HG02571 (cell line): Measurements from ENCODE around the gene CELF5.
"Not testable (repeated sequence)": the region's sequence is repeated elsewhere in the genome, so short reads cannot be mapped to it uniquely, and the experiment has no call there.

Source experiments
- ATAC-seq: cut with Tn5 transposase; IDR thresholded peaks from one replicate; pipeline ENCODE4 v1.9.1; 2021; ENCODE audit warnings: mild to moderate bottlenecking, moderate library complexity; ENCODE audit not compliant: unreplicated experiment

The CELF5 gene

DNA sequence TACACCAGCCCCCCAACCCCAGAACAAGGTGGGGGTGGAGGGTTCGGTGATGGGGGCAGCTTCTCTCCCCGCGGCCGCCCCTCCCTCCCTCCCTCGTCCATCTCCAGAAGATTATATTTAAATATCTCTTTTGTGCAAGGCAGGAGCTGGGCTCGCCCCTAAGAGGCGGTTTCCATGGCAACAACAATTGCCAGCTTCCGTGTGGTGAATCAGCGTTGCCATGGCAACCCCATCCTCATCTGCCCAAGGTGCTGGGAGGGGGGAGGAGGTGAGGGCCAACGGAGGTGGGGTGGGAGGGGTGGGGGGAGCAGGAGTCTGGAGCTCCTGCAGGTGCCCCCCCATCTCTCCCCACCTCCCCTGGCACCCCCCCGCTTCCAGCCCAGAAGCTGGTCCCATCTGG lies 46.4 kb downstream of the CELF5 start:
- ATAC-seq = no peak

DNA sequence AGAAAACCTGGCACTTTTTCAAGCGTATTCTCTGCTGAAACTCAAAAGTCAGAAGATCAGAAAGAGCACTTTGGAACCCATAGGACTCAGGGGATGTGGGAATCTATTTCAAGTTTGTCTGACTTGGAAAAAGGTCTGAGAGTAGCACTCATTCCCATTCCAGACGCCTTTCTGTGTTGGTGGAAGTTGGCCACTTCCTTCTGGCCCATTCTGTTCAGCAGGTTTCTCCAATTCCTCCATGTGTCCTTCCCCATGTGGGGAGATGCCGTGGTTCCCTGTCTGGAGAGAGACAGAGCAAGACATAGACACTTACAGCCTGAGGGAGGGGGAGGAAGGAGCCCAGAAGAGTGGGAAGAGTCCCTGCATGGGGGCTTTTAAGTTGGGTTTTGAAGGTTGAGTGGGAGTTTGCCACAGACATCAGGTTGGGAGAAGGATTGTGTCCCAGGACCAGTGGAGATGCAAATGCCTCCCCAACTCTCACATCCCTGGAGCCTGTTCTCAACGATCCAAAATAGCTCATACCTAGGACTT lies 48.0 kb downstream of the CELF5 start:
- no peak for ATAC-seq

DNA sequence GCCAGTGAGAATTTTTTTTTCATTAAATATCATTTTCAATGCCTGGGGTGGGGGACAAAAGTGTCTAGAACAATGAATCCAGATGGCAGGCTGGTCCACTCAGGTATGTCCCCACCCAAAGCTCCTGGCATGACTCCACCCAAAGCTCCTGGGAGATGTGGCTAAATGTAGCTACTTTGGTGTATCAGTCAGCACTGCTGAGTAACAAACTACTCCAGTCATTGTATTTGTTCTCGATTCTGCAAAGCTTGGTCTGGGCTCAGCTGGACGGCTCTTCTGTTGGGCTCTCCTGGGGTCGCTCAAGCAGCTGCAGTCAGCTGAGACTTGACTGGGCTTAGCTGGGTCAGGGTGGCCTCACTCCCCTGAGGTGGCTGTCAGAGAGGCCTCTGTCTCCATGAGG lies 48.5 kb downstream of the CELF5 start:
- ATAC-seq = no peak

DNA sequence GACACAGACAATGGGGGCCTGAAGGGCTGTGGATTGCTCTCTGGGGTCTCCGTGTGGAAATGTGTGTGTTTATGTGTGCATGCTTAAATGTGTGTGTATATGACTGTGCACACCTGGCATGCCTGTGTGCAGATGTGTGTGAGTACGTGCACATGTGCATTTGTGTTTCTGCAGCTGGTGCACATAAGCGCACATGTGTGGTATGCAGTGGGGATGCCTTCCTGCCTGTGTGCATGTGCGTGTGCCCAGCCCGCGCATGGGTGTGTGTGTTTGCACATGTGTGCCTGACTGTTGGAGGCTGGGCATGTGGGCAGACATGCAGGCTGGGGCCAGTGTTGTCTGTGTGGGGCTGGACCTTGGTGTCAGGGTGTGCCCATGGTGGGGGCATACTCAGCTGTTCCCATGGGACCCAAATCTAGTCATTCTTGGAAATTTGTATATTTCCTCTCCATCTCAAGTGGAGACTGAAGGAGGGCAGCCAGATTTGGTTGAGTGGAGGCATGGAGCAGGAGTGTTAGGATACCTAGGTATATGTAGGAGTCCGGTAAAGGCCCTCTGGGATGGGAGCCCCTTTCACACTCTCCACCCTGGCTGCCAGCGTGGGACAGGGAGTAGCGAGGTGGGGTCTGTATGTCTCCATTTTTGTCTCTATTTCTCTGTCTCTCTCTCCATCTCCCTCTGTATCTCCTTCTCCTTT lies 49.9 kb downstream of the CELF5 start:
- ATAC-seq = no peak

DNA sequence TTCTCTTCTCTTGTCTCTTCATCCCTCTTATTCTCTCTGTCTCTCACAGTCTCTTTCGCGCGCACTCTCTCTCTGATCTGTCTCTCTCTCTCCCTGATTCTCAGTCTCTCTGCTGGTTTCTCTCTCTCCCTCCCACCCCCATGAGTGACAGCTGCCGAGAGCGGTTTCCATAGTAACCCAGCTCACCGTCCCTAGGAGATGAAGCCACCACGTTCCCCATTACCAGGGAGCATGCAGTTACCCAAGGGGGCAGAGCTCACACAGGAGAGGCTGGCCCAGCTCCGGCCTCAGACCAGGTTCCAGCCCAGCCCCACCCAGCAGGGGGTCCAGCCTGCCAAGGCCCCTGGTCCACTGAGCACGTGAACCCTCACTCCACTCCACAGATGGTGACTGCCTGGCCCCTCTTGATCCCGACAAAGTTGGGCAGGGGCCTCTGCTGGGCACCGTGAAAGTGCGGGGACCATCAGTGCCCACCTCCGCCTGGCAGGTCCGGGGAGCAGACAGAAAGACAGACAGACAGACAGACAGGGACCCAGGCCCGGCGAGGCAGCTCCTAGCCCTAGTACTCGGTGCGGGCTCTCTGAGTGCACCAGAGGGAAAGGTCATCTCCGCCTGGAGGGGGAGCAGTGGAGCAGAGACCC lies 50.6 kb downstream of the CELF5 start:
- no peak for ATAC-seq

DNA sequence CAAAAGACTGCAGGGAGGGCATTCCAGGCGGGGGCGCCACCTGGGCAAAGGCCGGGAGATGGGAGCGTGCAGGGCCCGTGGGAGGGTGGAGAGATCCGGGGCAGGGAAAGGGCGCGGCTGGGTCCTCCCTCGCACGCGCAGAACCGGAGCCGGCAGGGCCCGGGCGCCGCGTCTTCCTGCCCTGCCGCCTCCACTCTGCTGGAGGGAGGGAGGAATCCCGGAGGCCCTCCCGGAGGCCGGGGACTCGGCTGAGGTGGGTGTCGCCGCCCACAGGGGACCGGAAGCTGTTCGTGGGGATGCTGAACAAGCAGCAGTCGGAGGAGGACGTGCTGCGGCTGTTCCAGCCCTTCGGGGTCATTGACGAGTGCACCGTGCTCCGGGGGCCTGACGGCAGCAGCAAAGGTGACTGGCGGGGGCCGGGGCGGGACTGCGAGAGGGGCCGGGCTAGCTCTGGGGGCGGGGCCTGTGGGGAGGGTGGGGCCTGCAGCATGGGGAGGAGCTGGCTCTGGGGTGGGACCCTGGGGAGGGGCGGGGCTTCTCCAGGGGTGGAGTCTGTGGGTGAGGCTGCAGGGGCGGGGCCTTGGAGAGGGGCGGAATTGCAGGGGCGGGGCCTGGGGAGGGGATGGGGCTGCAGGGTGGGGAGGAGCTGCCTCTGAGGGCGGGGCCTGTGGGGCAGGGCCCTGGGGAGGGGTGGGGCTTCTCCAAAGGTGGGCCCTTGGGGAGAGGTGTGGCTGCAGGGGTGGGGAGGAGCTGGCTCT lies 51.3 kb downstream of the CELF5 start:
- ATAC-seq = no peak

DNA sequence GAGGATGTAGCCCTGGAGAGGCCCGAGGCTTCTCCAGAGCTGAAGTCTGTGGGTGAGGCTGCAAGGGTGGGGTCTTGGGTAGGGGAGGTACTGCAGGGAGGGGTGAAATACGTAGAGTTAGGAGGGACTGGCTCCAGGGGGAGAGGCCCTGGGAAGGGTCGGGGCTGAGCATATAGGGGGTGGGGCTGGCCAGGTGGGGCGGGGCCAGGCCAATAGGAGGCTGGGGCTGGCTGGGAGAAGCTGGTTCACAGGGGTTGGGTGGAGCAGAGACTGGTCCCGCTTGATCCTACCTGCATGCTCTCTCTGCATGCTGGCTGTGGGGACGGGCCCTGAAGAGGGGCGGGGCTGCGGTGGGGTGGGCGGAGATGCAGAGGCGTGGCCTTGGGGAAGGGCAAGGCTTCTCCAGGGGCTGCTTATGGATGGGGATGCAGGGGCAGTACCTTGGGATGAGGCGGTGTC lies 51.9 kb downstream of the CELF5 start:
- no peak for ATAC-seq

DNA sequence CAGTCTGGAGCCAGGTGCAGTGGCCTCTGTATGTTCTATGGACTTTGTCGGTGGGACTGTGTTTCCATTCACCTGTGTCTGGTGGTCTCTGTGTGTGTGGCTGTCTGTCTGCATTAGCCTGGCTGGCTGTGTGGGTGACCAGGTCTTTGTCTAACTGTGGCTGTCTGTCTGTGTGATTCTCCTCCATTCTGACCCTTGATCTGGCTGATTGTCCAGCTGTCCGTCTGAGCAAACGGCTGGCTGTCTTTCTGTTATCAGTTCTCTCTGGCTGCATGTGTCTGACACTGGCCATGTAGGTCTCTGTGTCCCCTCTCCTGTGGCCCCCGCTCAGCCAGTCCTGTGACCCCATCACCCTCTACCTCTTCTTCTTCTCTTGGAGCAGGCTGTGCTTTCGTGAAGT lies 53.2 kb downstream of the CELF5 start:
- no peak for ATAC-seq

DNA sequence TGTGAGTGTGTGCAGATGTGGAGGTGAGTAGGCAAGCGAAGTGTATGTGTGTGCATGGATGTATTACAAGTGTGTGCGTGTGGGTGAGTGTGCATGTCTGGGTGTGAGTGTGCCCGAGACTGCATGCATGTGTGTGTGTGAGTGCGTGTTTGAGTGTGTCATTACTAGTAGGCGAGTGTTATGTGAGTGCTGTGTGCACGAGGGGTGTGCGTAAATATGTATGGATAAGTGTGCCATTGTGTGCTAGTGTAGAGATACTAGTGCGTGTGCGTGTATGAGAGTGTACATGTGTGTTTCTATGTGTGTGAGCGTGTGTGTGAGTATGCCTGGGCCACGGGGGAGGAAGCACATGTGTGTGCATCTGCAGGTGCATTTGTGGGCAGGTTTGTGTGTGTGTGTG lies 53.8 kb downstream of the CELF5 start:
- ATAC-seq = no peak

DNA sequence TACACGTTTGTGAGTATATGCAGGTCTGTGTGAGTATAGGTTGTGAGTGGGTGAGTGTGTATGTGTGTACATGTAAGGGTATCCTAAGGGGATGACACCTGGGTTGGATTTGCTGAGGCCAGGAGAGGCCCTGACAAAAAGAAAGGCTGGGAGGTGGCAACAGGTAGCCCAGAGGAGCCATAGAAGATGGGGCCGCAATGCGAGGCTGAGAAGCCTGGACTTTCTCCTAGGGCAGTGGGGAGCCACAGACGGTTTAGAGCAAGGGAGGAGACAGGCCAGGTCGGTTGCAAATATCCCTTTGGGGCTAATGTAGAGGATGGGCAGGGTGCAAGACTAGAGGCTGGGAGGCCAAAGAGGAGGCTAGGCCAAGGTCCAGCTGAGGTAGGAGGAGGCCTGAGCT lies 54.3 kb downstream of the CELF5 start:
- ATAC-seq = no peak

DNA sequence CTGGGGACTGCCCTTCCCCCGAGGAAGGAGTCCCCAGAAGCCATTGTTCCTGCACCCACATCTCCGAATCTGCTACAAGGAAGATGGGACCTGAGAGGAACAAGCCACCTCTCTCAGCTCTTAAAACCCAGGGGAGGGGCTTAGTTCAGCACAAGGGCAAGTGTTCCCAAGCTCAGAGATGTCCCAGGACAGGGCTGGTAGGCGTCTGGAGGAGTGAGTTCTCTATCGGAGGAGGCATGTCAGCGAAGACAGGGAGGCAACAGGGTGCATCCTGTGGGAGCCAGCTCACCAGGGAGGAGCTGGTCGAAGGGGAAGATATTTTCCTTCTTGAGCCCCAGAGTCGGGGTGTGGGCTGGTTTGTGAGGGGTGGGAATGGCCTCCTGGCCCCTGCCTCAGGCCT lies 54.8 kb downstream of the CELF5 start:
- no peak for ATAC-seq

DNA sequence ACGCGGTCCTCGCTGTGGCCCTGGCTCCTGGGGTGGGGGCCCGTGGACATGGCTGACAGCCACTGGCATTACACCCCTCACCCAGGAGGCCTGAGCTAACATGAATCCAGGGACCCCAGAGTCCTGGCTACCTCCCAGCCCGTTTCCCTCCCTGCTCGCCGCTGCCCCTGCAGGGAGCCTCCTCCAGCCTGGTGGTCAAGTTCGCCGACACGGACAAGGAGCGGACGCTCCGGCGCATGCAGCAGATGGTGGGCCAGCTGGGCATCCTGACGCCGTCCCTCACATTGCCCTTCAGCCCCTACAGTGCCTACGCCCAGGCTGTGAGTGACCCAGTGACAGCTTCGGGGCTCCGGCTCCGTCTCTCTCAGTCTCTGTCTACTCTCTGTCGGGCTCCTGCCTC lies 56.6 kb downstream of the CELF5 start:
- no peak for ATAC-seq

DNA sequence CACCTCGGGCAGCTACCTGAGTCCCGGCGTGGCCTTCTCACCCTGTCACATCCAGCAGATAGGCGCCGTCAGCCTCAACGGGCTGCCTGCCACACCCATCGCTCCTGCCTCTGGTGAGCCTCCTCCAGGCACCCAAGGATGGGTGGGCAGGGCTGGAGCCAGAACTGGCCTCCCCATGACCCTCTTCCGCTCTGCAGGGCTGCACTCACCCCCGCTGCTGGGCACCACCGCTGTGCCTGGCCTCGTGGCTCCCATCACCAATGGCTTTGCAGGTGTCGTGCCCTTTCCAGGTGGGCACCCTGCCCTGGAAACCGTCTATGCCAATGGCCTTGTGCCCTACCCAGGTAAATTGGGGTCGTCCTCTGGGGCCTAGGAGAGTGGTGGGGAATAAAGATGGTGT lies 57.7 kb downstream of the CELF5 start:
- no peak for ATAC-seq

DNA sequence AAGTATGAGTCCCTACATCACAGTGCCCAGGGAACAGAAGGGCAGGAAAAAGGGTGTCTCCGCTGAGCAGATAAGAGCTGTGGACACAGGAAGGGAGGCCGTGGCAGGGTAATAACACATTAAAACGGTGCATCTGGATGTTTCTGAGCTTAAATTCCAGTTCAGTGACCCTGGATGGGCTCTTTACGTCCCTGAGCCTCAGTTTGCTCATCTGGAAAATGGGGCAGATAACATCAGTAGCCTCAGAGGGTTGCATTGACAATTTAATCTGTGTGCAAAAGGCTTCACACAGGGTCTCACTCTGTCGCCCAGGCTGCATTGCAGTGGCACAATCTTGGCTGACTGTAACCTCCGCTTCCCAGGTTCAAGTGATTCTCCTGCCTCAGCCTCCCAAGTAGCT lies 58.1 kb downstream of the CELF5 start:
- ATAC-seq = no peak

DNA sequence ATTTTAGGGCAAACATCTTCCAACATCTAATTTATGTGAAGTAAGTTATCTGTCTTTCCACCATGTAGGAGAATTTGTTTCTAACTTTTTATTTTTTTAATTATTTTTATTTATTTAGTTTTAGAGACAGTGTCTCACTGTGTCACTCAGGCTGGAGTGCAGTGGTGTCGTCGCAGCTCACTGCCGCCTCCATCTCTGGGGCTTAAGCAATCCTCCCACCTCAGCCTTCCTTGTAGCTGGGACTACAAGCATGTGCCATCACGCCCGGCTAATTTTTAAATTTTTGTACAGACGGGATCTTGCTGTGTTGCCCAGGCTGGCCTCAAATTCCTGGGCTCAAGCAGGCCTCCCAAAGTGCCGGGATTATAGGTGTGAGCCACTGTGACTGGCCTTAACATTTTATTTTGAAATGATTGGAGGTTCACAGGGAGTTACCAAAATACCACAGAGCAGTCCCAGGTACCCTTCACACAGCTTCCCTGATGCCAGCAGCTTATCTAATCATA lies 58.8 kb downstream of the CELF5 start:
- ATAC-seq = no peak

DNA sequence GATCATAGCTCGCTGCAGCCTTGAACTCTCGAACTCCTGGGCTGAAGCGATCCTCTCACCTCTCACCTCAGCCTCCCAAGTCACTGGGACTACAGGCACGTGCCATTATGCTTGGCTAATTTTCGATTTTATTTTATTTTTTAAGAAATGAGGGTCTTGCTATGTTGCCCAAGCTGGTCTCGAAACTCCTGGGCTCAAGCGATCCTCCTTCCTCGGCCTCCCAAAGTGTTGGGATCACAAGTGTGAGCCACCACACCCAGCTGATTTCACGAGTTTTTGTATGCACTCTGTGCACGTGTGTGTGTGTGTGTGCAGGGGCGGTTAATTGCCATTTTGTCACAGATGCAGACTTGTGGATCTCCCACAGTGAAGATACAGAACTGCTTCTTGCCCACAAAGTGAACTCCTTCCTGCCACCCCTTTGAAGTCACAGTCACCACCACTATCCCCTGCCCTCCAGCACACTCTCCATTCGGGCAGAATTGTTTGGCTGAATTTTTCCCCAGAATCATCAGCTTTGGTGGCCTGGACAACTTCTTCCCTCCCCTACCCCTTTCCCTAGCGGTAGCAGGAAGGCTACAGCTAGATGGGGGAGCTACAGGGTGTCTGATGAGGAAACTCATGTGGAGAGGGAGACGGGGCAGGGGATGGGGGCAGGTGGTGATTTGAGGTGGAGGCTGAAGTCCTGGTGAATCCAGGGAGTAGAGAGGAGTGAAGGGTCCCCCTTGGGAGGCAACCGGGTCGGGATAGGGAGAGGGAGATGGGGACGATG lies 59.6 kb downstream of the CELF5 start:
- no peak for ATAC-seq

DNA sequence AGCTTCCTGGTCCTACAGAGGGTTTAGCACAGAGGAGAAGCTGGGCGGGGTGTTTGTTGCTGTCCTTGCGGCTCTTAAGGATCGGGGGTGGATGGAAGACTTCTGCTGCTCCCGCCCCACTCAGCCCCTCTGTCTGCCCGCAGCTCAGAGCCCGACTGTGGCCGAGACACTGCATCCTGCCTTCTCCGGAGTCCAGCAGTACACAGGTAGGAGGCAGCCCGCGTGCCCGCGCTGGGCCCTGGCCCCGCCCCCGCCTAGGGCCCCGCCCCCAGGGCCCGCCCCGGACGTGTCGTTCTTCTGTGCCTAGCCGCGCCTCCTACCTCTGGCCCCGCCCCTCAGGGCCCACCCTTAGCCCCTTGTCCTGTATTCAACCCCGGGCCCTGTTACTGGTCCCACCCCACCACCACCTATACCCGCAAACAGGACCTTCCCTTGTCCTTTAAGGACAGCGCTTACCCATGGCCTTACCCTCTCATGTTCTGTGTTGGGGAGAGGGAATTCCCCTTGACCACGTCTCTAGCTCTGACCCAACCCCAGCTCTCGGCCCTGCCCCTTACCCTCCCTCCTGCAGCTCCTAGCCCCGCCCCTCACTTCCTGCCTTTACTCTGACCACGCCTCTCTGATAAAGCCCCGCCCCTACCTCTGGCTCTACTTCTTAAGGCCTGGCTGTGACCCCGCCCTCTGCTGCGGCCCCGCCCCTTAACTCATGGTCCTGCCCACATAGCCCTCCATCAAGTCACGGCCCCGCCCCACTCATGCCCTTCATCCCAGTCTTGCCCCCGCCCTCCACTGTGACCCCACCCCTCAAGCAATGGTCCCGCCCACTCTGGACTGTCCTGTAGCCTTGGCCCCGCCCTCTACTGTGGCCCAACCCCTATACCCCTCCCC lies 60.5 kb downstream of the CELF5 start:
- ATAC-seq = no peak

DNA sequence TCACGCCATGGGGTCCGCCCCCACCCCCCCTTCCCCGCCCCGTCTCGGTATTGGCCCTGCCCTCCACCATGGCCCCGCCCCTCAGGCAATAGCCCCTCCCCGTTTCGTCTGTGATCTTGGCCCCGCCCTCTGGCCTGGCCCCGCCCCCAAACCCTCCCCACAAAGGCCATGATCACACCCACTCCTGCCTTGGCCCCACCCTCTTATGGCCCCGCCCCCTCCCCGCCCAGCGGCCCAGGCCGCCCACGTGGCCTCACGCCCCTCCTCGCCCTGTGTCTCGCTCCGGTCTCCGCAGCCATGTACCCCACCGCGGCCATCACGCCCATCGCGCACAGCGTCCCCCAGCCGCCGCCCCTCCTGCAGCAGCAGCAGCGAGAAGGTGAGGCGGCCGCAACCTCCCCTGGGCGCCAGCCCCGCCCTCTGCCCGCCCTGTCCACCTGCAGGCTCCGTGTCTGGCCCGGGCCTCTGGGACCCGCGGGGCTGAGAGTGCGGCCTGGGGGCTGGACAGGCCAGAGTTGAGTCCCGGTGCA lies 61.3 kb downstream of the CELF5 start:
- no peak for ATAC-seq

DNA sequence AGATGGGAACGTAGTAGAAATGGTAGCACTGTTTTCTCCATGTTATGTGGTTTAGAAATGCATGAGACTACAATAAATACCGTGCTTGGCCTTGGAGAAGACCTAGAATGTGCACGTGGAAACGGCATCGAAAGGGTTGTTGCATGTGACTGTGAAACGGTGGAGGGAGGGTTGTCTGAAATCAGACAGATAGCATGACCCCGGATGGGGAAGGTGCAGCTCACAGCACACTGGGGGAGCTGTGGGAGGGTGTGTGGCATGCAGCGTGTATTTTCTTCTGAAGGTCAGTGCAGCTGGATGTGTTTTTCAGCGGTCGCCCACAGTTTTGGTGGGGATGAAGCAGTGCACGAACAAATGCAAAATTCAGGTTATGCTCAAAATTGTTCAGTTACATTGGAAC lies 63.4 kb downstream of the CELF5 start:
- ATAC-seq = no peak

DNA sequence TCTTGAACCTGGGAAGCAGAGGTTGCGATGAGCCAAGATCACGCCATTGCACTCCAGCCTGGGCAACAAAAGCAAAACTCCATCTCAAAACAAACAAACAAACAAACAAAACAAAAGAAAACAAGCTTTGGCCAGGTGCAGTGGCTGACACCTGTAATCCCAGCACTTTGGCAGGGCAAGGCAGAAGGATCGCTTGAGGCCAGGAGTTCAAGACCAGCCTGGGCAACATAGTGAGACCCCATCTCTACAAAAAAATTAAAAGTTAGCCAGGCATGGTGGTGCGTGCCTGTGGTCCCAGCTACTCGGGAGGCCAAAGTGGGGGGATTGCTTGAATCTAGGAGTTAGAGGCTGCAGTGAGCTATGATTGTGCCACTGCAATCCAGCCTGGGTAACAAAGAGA lies 64.0 kb downstream of the CELF5 start:
- ATAC-seq = not testable (repeated sequence)
